PC-9 (cell line): ENCODE data around the gene BRSK2.

Experiments used
- EZH2 ChIP-seq: fragments of 200-600 bp; sonication (generic); IDR thresholded peaks from 2 replicates; pipeline ENCODE4 v1.8.0; 2017; ENCODE audit warnings: antibody characterized with exemption, low read depth
- TF ChIP-seq, protein P1 (sequence below): fragments of 200-600 bp; sonication (generic); conservative IDR thresholded peaks from 2 replicates; pipeline ENCODE4 v1.6.1; 2017; ENCODE audit warnings: mixed run types, antibody characterized with exemption, mild to moderate bottlenecking, moderate library complexity

- TF ChIP-seq, protein P1, sequence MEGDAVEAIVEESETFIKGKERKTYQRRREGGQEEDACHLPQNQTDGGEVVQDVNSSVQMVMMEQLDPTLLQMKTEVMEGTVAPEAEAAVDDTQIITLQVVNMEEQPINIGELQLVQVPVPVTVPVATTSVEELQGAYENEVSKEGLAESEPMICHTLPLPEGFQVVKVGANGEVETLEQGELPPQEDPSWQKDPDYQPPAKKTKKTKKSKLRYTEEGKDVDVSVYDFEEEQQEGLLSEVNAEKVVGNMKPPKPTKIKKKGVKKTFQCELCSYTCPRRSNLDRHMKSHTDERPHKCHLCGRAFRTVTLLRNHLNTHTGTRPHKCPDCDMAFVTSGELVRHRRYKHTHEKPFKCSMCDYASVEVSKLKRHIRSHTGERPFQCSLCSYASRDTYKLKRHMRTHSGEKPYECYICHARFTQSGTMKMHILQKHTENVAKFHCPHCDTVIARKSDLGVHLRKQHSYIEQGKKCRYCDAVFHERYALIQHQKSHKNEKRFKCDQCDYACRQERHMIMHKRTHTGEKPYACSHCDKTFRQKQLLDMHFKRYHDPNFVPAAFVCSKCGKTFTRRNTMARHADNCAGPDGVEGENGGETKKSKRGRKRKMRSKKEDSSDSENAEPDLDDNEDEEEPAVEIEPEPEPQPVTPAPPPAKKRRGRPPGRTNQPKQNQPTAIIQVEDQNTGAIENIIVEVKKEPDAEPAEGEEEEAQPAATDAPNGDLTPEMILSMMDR = no peak
- TF ChIP-seq EZH2 = no peak
Observed at GRCh38 chr11:1491379-1491778, 101.6 kb downstream of the BRSK2 start.
